H1 (cell line): Measurements from ENCODE around the gene PRELID1. TPM values are rescaled to one million over a fixed set of nuclear protein-coding genes. Genes with fewer than 3 reads are reported as not detected.

Experiments
- BCL11A ChIP-seq, 2 experiments: IDR thresholded peaks; one replicate each; pipeline ENCODE4 v1.6.1; 2011; ENCODE audit warnings: low read depth in 2 of 2, low read length in 2 of 2, mild to moderate bottlenecking in 2 of 2
- RAD21 ChIP-seq, 2 experiments: IDR thresholded peaks in 1 of 2; conservative IDR thresholded peaks in 1 of 2; 2 replicates each; pipeline ENCODE4 v1.6.1; 2011; ENCODE audit warnings: low read depth in 2 of 2, low read length in 2 of 2, improper control_type of control experiment in 1 of 2, inconsistent platforms in 1 of 2, mild to moderate bottlenecking in 1 of 2, moderate library complexity in 1 of 2
- RNF2 ChIP-seq: fragments of 200-900, 300-1000 bp; sonication (generic); IDR thresholded peaks from 2 replicates; pipeline ENCODE4 v1.7.1; 2016; ENCODE audit warnings: borderline replicate concordance, low read depth, mild to moderate bottlenecking, antibody characterized with exemption, low read length; ENCODE audit not compliant: poor library complexity, severe bottlenecking; ENCODE audit errors: missing control alignments
- SIRT6 ChIP-seq: IDR thresholded peaks from one replicate; pipeline ENCODE4 v1.7.1; 2012; ENCODE audit warnings: low read length, inconsistent platforms
- TAF7 ChIP-seq: optimal IDR thresholded peaks from 2 replicates; pipeline ENCODE3; 2011; ENCODE audit warnings: low read depth, mild to moderate bottlenecking, inconsistent platforms, low read length, moderate library complexity, borderline replicate concordance
- polyA plus RNA-seq, 7 experiments: library from polyadenylated mRNA; depleted of rRNA in 3 of 7; stranded (reverse) in 5 of 7; unstranded in 2 of 7; fragments of >200 nt in 5 of 7; fragments of 200-250 nt in 2 of 7; gene quantifications; 1 replicate in 5 of 7; 2 replicates in 1 of 7; 4 replicates in 1 of 7; pipeline versions ENCODE4 v1.2.1 to v1.2.3, GENCODE V29; 2011 to 2013; ENCODE audit warnings: missing spikeins in 2 of 7, mixed read lengths in 2 of 7
- total RNA-seq: library from RNA; stranded (reverse); fragmentation: NEBNext Ultra II Directional; extraction: Animal tissue kit (Norgen Biotek cat#: 25700); gene quantifications from 2 replicates; pipeline ENCODE4 v1.2.1, GENCODE V29; 2021
- TF ChIP-seq, protein P1 (sequence below): IDR thresholded peaks from 2 replicates; pipeline ENCODE4 v1.6.1; 2011; ENCODE audit warnings: low read length, improper control_type of control experiment

PRELID1 gene
- total and polyA plus RNA-seq, 2 of the 8 experiments (the other 6 are each of a cell fraction or from before 2014, with no cell fraction given): 272 to 428 TPM

DNA sequence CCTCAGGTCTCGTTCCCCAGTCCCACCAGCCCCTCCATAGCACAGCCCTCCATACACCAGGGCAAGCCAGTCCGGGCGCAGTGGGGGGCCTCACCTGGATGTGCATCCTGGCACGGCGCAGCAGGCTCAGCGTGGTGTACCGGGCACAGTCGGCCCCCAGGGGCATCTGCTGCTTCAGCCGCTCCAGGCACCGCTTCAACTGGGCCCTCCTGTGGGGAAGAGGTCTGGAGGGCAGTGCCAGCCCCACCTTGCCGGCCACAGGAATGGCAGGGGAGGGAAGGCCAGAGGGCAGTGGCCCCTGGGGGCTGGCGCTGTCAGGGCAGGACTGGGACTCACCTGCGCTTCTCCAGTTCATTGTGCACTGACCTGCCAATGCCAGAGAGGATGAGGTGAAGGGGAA, 6.7 kb downstream of the PRELID1 start (continued):
- TF ChIP-seq, protein P1, sequence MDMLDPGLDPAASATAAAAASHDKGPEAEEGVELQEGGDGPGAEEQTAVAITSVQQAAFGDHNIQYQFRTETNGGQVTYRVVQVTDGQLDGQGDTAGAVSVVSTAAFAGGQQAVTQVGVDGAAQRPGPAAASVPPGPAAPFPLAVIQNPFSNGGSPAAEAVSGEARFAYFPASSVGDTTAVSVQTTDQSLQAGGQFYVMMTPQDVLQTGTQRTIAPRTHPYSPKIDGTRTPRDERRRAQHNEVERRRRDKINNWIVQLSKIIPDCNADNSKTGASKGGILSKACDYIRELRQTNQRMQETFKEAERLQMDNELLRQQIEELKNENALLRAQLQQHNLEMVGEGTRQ: no peak
- TF ChIP-seq RAD21 (IDR thresholded peaks at IDR 0.05 in 1 of 2, conservative IDR thresholded peaks at IDR 0.05 in 1 of 2; ENCODE audit: low read depth in 2 of 2, low read length in 2 of 2) (no peak), TAF7 (no peak), BCL11A (IDR thresholded peaks at IDR 0.05; ENCODE audit: low read depth in 2 of 2, low read length in 2 of 2) (no peak), RNF2 (no peak), SIRT6 (no peak)
- TF ChIP-seq, all 59 proteins: peak for 0
